NAMALWA (cell line): ENCODE measurements around the gene DEGS1.

Source experiments
- DNase-seq: peaks from one replicate; pipeline ENCODE4 v3.0.0-alpha.2; 2015; ENCODE audit warnings: low spot score

The DEGS1 gene

GRCh38 chr1:224213438-224214119 lies 30.5 kb downstream of the DEGS1 start:
- no peak for DNase-seq

DNA sequence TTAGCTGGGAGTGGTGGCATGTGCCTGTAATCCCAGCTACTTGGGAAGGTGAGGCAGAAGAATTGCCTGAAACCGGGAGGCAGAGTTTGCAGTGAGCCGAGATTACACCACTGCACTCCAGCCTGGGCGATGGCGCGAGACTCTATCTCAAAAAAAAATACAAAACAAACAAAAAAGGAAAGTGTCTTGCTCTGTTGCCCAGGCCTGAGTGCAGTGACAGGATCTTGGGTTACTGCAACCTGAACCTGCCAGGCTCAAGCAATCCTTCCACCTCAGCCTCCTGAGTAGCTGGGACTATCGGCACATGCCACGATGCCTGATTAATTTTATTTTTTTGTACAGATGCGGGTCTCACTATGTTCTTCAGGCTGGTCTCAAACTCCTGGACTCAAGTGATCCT lies 33.3 kb downstream of the DEGS1 start:
- DNase-seq = no peak

DNA sequence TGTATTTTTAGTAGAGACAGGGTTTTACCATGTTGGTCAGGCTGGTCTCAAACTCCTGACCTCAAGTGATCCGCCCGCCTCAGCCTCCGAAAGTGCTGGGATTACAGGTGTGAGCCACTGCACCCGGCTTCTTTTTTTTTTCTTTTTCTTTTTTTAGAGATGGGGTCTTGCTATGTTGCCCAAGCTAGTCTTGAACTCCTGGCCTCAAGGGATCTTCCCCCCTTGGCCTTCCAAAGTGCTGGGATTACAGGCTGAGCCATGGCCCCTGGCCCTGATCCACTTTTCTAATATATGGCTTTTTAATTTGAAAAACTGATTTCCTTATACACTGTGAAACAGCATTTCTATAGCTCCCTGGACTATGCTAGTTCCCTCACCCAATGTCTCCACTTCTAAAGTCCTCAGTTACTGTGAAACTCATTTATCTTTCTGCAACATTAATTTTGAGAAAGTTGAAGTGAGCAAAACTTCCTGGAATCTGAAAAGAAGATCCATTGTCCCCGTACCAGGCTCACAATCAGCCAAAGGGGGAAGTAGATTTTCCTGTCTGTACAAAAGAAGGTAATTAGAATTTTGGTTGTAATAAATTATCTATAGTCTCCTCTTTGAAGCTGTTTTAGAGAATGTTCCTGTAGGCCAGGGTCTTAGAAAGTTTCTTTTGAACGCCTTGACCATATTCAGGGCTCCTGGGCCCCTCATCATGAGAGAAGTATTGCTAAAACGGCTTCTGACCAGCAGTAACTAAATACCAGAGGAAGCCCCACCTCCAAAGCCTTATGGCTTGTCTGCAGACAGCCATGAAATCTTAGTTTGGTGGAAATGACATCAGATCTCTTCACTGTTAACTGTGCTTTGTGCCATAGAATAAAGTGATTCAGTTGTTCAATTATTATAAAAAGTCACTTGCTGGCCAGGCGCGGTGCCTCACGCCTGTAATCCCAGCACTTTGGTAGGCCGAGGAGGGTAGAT lies 34.9 kb downstream of the DEGS1 start:
- DNase-seq = no peak

GRCh38 chr1:224219011-224219611 lies 36.1 kb downstream of the DEGS1 start:
- DNase-seq = no peak

GRCh38 chr1:224219612-224220059 lies 36.6 kb downstream of the DEGS1 start:
- DNase-seq = no peak

GRCh38 chr1:224223819-224224714 lies 41.0 kb downstream of the DEGS1 start:
- DNase-seq = no peak

GRCh38 chr1:224226849-224227502 lies 43.9 kb downstream of the DEGS1 start:
- no peak for DNase-seq

- no peak for DNase-seq
Measured at GRCh38 chr1:224234017-224234416, 51.0 kb downstream of the DEGS1 start.

DNA sequence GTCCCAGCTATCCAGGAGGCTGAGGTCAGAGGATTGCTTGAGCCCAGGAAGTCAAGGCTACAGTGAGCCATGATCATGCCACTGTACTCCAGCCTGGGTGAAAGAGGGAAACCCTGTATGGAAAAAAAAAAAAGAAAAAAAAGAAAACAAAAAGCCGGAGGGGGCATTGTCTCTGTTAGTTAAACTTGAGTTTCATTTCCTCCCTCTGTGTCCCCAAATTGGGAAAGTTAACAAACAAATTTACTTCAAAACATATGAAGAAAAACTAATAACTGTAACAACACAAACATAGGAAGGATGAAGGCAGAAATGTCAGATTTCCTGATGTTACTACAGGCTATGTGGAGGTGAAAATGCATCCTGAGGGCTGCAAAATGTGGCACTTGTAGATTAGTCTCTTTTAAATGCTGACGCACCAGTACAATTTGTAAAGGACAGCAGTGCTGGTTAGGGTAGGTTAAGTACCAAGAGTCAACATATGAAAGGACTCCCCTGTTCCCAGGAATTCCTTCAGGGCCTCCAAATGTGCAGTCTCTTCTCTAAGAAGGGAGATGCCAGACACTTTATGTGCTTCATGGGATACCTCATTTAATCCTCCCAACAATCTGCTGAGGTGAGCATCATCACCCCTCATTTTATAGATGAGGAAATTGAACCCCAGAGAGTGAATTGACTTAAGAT lies 52.9 kb downstream of the DEGS1 start:
- no peak for DNase-seq

DNA sequence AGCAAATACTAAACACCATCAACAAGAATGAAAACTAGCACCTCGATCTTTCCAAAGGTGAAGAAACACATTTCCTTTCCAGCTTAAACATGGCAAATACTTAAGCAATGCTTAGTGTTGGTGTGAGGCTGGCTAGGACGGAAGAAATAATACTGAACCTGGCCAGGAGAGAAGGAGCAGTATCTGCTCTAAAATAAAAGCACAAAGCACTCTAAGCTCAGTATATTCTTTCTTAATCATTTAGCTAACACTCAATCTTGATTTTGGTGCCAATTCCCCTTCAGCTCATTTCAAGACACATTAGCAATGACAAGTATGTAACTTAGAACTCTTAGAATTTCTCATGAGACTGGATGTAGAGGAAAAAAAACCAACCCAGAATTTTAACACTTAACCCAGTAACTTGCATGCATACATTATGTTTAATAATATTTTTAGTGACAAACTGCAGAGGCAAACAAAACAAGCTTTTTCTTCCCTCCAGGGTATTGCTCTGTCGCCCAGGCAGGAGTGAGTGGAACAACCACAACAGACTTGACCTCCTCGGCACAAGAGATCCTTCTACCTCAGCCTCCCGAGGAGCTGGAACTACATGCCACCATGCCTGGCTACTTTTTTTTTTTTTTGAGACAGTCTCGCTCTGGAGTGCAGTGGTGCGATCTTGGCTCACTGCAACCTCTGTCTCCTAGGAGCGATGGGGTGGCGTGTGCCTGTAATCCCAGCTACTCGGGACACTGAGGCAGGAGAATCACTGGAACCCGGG lies 54.3 kb downstream of the DEGS1 start:
- DNase-seq = no peak

- DNase-seq = no peak
Measured at GRCh38 chr1:224238212-224238611, 55.2 kb downstream of the DEGS1 start.

GRCh38 chr1:224238756-224239155 lies 55.7 kb downstream of the DEGS1 start:
- DNase-seq = no peak
